Femur (tissue), 1 donor: ENCODE data around the gene RAET1G.
"Not testable (repeated sequence)": the region's sequence is repeated elsewhere in the genome, so short reads cannot be mapped to it uniquely, and the experiment has no call there.

Experiments used
- DNase-seq: peaks from one replicate; pipeline ENCODE4 v3.0.0-alpha.2; 2017

Gene RAET1G

GRCh38 chr6:149909701-149910470 is 13.0 kb downstream of the RAET1G start:
- DNase-seq, result no peak

- not testable (repeated sequence) for DNase-seq
Measured at GRCh38 chr6:149908480-149908879, 14.4 kb downstream of the RAET1G start.

DNA sequence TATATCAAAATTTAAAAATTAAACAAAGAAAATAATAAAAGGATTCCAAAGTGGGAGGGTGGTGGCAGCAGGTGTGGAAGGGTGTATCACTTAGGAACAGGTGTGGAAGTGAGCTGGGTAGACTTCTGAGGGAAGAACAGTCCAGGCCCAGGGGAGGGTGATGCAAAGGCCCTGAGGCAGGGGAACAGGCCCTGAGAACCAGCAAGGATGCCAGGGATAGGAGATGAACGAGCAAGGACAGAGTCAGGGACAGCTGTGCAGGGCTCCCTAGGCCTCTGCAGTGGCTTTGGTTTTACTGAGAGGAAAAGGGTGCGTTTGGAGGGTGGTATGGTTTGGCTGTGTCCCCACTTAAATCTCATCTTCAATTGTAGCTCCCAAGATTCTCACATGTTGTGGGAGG is 15.6 kb downstream of the RAET1G start:
- no peak for DNase-seq

DNA sequence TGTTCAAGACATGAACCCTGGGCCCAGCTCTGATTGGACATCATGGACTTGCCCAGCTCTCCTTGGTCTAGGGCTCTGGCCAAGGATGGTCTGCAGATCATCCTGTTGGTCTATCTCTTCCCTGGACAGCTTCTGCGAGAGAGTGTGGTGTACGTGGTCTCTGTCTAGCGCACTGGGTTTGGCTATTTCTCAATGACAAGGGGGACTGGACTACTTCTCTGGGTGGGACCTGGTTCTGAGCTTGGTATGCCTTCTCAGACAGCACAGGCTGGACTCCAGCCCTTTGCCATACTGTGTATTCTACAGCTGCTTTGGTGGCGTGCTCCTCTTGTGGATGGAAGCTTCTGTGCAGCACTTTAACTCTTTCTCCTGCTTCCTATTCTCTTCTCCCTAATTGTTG is 16.5 kb downstream of the RAET1G start:
- DNase-seq, result no peak

DNA sequence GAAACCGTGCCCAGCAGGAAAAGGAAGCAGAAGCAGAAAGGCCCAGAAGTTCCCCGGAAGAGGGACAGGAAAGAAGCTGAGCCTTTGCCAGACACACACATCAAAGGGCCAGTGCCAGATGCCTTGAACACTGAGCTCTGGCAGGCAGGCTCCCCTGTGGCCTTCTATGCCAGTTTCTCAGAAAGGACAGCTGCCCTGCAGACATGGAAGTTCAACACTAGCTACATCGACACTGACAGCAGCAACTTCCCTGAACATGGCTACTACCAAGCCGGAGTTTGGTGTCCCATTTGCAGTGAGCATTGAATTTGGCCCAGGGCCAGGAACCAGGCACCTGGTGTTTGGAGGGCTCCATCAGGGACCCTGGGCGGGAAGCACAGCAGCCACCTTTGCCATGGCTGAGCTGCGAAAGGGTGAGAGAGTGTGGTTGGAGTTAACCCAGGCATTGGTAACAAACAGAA is 17.0 kb downstream of the RAET1G start:
- no peak for DNase-seq

- DNase-seq, result no peak
Measured at GRCh38 chr6:149905371-149905910, 17.5 kb downstream of the RAET1G start.

- no peak for DNase-seq
Measured at GRCh38 chr6:149904661-149905370, 18.1 kb downstream of the RAET1G start.

- DNase-seq, result no peak
Measured at GRCh38 chr6:149903938-149904611, 18.8 kb downstream of the RAET1G start.

DNA sequence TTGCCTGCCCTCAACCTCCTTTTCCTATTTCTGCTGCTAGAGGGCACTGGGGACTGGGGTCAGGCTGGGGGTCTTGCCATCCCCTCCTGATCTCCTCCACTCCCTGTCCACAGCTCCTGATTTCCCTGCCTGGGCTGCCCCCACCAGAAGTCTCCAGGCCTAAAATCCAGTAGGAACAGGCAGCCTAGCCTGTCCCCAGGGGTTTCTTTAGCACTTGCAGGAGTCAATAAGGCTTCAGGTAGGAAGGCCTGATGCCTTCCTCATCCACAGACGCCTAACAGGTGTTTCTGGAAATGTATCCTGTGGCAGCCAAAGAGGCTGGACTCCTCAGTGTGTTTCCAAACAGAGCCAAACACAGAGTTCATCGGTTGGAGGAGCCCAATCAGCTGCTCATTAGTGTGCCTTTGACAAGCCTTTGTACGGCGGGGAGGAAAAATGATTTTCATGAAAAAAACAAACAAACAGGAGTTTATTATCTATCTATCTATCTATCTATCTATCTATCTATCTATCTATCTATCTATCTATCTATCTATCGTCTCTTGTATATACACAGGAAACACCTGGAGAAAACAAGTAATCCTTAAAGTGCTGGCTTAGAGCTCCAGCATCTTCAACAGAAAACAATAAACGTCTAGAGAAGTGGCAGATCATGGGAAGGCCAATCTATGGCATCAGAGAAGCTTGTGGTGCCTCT is 21.3 kb downstream of the RAET1G start:
- DNase-seq, result no peak

DNA sequence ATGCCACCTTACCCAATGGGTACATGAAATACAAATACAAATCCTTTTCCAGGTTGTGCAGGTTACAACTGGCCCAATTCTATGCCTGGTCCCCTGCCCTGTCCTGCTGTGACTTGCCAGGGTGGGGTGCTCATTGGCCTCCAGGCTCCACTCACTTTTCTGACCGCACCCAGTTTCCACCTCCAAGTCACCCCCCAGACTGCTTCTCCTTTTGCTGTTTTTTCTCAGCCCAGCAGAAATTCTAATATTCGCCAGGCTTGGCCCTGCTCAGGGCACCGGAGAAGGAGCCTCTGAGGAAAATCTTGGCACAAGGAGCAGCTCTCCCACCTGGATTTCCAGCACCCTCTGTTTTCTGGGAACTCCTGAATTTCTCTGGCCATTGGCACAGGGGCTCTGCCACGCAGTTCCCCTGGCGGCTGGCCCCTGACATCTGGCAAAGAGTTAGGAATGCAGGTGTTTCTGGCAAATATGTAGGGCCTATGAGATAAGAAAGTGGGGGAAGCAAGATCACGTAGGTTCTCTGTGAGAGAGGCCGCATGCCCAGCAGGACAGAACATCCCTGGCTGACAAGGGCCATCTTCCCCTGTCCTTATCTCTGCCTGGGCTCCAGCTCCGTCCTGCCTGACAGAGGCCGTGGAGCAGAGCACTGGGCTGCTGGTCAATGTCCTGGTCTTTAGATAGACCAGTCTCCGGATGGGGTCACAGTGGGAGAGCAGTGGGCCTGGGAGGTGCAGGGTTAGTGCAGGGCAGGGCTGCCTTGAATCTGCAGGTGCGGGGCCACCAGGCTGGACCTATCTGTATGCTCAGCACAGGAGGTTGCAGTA is 22.1 kb downstream of the RAET1G start:
- DNase-seq, result no peak

DNA sequence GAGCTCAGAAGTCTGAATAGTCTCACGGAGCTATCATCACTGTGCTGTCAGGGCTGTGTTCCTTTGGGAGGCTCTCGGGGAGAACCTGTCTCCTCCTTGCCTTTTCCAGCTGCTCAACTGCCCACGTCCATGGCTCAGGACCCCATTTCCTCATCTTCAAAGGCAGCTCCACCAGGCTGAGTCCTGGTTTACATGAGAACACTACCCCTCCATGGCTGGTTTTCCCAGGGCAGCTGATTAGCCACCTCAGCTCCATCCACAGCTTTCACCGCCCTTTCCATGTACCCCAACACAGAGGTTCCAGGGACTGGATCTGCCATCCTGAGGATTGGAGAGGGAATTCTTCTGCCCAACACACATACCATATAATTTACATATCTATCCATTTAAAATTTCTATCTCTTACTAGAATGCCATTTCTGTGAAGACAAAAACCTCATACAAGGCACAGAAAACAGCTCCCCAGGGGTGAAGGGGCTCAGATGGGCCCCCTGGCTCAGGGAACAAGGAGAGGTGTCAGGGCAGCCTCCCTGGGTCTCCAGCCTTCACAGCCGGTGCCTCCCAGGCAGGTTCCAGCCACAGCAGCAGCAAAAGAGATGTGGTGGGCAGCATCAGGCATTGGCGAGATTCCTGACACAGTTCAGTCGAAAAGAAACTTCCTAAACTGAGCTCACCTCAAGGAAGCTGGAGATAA is 22.8 kb downstream of the RAET1G start:
- DNase-seq, result no peak

DNA sequence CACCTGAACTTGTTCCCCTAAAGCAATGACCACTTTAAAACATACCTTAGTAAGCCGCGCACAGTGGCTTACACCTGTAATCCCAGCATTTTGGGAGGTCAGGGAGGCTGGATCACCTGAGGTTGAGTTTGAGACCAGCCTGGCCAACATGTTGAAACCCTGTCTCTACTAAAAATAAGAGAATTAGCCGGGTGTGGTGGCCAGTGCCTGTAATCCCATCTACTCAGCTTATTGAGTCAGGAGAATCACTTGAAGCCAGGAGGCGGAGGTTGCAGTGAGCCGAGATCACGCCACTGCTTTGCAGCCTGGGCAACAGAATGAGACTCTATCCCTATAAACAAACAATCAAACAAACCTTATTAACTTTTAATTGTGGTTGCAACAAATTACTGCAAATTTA is 23.4 kb downstream of the RAET1G start:
- no peak for DNase-seq

GRCh38 chr6:149898966-149899365 is 24.0 kb downstream of the RAET1G start:
- DNase-seq, result no peak

DNA sequence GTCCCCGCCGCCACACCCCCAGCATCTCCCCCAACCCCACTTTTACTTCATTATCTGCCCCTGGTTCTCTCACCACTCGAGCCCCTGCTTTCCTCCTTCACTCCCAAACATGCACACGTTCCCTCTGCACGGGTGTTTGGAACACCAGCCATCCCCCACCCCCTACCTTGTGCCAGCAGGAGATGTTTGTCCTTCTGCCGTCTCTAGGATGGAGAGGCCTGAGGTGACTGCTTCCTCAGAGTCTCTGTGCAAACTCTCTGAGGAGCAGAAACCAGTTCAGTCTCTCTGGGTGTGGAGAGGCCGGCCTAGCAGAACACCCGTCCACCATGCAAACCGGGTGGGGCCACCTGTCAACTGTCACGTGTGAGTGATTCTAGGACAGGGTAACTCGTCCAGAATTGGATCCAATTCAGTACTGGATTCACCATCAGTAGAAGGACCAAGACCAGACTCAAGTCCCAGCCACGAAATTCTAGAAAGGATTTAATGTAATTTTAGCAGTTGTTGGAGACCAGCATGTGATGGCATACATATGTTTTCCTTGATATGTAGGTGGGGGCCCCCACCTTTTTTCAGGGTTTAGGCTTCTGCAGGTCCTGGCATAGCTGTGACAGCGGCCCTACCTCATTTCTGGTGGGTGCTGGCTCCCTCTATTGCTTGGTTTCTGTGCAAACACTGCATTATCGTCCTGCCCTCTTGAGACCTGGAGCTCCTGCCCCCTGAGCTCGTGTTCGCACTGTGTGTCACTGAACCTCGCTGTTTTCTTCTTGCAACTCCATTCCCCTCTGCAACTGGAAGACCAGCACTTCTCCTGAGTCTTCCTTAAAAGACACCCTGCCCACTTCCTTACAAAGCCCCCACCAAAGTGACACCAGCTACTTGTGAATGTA is 24.8 kb downstream of the RAET1G start, which contains the start of gene RAET1E:
TSS of gene RAET1E (minus strand) at position 259 of the 890 bp plus-strand sequence. CDS start 7,212 bp downstream, outside the sequence.
- no peak for DNase-seq

DNA sequence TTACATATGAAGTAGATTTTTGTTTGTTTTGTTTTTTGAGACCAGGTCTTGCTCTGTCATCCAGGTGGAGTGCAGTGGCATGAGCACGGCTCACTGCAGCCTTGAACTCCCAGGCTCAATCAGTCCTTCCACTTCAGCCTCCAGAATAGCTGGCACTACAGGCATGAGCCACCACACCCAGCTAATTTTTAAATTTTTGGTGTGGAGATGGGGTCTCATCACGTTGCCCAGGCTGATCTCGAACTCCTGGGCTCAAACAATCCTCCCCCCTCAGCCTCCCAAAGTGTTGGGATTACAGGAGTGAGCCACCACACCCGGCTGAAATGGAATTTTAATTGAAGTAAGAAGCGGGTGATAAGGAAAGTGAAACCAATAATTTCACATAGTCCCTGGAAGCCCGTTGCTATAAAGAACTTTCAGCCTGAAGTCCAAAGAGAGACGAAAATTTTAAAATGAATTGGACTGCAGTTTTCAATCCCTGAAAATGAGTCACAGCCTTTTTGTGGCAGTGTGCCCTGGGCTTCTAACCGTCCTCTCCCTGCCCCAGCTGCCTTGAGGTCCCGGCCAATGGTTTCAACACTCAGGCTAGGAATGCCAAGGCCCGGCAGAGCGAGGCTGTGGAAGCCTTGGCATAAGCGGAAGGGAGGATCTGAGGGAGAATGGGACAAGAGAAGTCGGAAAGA is 25.8 kb downstream of the RAET1G start:
- DNase-seq, result peak; percentile 85

GRCh38 chr6:149896491-149896890 is 26.4 kb downstream of the RAET1G start:
- no peak for DNase-seq

DNA sequence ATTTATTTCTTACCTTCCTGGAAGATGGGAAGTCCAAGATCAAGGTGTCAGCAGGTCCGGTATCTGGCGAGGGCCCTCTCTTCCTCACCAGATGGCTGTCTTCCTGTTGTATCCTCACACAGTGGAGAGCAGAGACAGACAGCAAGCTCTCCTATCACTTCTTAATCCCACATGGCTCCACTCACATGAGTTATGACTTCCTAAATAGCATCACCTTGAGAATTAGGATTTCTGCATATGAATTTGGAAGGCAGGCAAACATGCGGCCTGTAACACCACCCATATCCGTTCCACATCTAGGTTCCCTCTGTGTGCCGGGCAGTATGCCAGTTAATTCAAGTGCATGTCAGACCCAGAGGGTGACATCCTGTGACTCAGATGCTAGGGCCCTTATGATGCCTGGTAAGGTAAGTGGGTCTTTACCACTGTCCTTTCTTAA is 27.1 kb downstream of the RAET1G start:
- no peak for DNase-seq

GRCh38 chr6:149895048-149895590 is 27.8 kb downstream of the RAET1G start:
- DNase-seq, result peak; percentile 76

DNA sequence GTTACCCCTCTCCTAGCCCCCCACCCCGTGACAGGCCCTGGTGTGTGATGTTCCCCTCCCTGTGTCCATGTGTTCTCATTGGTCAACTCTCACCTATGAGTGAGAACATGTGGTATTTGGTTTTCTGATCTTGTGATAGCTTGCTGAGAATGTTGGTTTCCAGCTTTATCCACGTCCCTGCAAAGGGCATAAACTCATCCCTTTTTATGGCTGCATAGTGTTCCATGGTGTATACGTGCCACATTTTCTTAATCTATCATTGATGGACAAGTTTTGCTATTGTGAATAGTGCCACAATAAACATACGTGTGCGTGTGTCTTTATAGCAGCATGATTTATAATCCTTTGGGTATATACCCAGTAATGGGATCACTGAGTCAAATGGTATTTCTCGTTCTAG is 31.1 kb downstream of the RAET1G start:
- not testable (repeated sequence) for DNase-seq
